PC-3 (cell line): Measurements from ENCODE around the gene PTMS.

Experiments used
- EZH2 ChIP-seq: fragments of 300-600 bp; sonication (generic); IDR thresholded peaks from one replicate; pipeline ENCODE4 v1.6.1; 2017; ENCODE audit warnings: antibody characterized with exemption, mild to moderate bottlenecking, low read length; ENCODE audit not compliant: unreplicated experiment
- TF ChIP-seq, protein P1 (sequence below): fragments of 300-600 bp; sonication (generic); conservative IDR thresholded peaks from 2 replicates; pipeline ENCODE4 v1.5.1; 2017; ENCODE audit warnings: antibody characterized with exemption, low read depth, mild to moderate bottlenecking, low read length

DNA sequence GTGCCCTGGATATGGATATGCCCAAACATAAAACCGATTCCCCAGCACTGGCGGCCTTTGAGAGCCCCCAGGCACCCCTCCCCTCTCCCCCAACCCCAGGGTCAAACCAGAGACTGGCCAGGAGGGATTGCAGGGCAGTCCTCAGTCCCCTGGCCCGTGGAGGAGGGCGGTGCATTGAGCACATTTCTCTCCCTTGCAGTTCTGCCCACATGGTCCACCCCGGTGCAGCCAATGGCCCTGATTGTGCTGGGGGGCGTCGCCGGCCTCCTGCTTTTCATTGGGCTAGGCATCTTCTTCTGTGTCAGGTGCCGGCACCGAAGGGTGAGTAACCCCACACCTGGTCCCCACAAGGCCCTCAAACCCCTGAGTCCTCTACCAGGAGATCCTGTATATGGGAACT is 52.1 kb downstream of the PTMS start:
- TF ChIP-seq, protein P1, sequence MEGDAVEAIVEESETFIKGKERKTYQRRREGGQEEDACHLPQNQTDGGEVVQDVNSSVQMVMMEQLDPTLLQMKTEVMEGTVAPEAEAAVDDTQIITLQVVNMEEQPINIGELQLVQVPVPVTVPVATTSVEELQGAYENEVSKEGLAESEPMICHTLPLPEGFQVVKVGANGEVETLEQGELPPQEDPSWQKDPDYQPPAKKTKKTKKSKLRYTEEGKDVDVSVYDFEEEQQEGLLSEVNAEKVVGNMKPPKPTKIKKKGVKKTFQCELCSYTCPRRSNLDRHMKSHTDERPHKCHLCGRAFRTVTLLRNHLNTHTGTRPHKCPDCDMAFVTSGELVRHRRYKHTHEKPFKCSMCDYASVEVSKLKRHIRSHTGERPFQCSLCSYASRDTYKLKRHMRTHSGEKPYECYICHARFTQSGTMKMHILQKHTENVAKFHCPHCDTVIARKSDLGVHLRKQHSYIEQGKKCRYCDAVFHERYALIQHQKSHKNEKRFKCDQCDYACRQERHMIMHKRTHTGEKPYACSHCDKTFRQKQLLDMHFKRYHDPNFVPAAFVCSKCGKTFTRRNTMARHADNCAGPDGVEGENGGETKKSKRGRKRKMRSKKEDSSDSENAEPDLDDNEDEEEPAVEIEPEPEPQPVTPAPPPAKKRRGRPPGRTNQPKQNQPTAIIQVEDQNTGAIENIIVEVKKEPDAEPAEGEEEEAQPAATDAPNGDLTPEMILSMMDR: no peak
- no peak for TF ChIP-seq EZH2
